GM21723 (cell line): ENCODE data around the gene GRAP2.
"Not testable (repeated sequence)": the region's sequence is repeated elsewhere in the genome, so short reads cannot be mapped to it uniquely, and the experiment has no call there.

Source experiments
- ATAC-seq: cut with Tn5 transposase; IDR thresholded peaks from one replicate; pipeline ENCODE4 v1.9.1; 2021; ENCODE audit warnings: mild to moderate bottlenecking, moderate library complexity; ENCODE audit not compliant: unreplicated experiment

The GRAP2 gene

DNA sequence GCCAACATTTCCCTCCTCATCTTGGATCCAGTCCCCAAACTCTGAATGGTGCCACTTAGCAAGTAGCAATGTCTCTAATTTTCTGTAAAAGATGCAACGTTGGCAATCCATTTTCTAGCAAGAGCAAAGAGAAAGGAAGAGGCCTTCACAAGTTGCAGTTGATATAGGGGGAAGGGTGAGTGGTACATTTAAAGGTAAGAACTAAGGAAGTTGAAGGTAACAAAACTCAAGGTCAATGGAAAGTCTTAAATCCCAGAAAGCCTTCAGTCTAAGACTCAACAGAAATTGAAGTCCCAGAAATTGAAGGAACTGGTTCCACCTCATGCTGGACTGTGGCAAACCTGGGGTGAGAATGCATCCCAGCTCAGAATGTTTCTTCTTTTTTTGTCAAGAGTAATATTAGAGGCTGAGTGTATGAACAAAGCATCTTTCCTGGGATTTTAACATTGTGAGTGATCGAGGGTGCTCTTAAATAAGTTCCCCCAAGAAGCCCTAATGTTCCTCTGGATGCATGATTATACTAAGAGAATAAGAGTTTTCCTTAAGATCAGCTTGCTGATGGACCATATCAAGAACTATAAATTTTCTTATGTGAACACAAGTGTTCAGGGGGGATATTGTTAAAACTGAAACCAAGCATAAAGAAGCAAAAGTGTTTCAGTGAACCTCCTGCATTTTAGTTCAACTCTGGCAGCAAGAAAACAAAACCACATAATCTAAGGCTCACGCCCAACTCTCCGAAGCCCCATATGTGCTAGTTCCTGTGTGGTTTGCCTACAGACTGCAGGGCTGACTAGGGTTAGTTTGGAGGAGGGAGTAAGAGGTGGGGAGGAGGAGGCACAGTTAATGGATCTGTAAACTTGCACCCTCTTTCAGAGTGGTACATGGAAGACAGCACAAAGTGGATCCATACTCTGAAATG lies at the start of gene GRAP2:
GRAP2 (plus strand) TSS at position 779 of the 922 bp plus-strand sequence. CDS start 46,023 bp downstream, outside the sequence.
- no peak for ATAC-seq

DNA sequence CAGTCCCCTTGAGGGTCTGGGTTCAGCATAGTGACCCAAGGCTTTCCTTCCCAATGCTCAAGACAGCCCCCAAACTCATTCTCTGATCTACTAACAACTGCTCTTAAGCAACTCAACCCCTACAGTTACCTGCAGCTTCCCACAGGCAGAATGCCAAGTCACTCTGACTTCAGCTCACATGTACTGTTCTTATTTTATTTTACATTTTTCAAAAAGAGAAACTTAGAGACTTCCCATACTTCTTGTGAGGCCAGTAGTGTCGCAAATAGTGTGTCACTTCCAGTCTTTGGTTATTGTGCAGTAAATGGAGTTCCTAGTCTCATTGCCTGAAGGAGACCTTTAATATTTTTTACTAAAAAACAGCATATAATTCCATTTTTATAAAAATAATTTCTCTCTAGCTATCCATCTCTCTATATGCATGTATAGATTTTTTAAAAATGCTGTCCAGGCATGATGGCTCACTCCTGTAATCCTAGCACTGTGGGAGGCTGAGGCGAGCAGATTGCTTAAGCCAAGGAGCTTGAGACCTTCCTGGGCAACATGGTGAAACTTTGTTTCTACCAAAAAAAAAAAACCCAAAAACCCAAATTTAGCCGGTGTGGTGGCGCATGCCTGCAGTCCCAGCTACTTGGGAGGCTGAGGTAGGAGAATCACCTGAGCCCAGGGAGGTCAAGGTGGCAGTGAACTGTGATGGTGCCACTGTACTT lies 49.1 kb upstream of the GRAP2 start:
- ATAC-seq, result no peak

DNA sequence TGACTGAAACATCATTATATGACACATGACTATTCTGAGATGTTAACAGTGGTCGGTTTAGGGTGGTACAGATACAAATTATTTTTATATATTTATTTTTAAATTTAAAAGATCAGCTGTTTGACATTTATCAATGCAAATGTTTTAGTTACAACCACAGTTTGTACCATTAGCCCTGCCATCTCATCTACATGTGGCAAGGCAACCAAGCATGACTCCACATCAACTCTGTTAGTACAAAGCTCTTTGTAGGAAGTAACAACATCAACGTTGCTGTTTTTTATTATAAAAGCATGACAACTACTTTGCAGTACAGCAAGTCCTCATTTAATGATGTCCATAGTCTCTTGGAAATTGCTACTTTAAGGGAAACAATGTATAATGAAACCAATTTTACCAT lies 48.1 kb upstream of the GRAP2 start:
- no peak for ATAC-seq

DNA sequence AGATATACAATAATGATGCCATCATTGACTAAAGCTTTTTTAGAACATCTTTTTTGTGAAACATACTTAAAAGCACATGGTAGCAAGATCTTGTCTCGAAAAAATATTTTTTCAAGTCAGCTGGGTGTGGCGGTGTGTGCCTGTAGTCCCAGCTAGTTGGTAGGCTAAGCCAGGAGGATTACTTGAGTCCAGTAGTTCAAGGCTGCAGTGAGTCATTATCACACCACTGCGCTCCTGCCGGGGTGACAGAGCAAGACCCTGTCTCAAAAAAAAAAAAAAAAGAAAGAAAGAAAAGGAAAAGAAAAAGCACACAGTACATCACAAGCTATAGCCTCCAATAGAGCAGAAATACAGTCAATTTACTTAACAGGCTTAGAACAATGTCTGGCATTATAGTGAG lies 44.3 kb upstream of the GRAP2 start:
- ATAC-seq, result no peak

DNA sequence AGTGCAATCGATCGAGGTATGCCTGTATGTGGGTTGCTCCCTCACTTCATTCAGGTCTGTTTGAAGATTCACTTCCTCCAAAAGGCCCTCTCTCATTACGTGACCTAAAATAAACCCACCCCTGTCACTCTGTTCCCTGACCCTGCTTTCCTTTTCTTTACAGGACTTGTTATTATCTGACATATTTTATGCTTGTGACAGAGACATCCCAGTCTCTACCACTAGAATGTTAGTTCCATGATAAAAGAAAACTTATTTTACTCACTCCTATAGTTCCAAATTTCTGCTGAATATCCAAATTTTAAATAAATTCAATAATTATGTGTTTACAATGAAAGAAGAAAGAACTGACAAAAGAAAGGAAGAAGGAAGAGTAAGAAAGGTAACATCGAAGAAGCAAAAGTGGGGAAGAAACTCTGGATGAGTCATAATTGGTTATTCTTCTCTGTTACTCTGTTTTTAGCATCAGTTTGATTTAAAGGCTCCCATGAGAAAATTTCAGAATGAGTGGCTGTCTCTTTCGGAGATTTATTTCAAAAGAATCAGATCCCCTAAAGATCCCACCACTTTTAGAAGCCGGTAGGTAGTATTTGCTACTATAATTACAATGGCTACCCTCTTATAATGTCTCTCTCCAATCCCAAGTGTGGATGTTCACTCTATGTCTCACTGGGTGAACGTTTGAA lies 40.8 kb upstream of the GRAP2 start:
- ATAC-seq, result no peak

DNA sequence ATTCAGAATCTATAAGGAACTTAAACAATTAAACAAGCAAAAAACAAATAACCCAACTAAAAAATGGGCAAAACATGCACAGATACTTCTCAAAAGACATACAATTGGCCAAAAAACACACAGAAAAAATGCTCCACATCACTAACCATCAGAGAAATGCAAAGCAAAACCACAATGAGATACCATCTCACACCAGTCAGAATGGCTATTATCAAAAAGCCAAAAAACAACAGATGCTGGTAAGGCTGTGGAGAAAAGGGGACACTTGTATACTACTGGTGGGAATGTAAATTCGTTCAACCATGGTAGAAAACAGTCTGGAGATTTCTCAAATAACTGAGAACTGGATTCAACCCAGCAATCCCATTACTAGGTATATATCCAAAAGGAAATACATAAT lies 32.1 kb upstream of the GRAP2 start:
- ATAC-seq, result no peak

DNA sequence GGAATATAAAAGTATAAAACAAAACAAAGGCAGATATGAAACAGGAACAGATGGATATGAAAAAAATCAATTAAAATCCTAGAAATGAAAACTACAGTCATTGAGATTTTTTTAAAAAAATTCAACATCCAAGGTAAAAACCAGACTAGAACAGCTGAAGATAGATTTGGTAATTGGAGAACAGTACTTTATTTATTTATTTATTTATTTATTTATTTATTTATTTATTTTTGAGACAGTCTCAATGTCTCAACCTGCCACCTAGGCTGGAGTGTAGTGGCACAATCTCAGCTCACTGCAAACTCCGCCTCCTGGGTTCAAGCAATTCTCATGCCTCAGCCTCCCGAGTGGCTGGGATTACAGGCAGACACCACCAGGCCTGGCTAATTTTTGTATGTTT lies 31.1 kb upstream of the GRAP2 start:
- not testable (repeated sequence) for ATAC-seq

DNA sequence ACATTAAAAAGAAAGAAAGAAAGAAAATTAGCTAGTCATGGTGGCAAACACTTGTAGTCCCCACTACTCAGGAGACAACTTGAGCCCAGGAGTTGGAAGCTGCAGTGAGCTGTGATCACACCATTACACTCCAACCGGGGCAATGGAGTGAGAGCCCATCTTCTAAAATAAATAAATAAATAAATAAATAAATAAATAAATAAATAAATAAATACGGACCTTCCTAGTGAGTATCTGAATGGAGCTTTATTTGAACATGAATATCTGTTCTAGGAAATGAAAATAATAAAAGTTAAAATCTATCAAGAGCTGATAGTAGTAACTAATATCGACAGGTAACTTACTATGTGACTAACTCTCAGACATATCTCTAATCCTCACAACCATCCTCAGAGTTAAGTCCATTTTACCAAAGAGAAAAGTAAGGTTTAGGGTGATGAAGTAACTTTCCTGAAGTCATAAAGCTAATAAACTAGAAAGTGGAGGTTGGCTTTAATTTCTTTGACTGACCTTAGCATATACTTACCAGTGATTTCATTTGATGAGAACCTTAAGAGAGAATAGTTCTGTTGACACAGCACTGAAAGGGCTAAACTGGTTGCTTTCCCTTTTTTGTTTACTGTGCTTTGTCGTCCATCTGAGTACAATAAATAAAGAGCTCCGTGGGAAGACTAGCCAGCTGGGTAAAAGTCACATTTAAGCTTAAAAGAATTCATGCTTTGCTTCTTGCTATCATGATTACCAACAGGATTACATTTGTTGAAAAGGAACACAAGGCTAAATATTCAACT lies 29.7 kb upstream of the GRAP2 start:
- no peak for ATAC-seq

DNA sequence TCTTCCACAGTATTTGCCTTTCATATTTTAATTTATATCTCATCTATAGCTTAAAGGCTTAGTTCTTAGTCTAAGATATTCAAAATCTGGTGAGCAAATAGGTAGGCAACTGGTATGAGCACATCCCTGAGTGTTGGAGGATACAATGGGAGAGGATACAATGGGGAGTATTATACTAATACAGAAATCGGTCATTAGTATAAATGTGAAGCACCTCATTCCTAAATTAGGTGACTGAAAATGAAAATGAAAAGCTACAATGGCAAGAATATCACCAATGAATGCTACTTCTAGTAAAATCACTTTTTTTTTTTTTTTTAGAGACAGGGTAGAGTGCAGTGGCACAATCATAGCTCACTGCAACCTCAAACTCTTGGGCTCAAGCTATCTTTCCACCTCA lies 28.3 kb upstream of the GRAP2 start:
- ATAC-seq, result no peak

DNA sequence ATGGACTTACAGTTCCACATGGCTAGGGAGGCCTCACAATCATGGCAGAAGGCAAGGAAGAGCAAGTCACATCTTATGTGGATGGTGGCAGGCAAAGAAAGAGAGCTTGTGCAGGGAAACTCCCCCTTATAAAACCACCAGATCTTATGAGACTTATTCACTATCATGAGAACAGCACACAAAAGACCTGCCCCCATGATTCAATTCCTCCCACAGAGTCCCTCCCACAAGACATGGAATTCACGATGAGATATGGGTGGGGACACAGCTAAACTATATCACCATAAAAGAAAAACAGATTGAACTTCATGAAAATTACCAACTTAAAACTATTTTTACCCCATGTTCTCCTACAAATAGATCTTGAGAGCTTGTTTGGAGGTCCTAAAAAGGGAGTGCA lies 26.9 kb upstream of the GRAP2 start:
- no peak for ATAC-seq

DNA sequence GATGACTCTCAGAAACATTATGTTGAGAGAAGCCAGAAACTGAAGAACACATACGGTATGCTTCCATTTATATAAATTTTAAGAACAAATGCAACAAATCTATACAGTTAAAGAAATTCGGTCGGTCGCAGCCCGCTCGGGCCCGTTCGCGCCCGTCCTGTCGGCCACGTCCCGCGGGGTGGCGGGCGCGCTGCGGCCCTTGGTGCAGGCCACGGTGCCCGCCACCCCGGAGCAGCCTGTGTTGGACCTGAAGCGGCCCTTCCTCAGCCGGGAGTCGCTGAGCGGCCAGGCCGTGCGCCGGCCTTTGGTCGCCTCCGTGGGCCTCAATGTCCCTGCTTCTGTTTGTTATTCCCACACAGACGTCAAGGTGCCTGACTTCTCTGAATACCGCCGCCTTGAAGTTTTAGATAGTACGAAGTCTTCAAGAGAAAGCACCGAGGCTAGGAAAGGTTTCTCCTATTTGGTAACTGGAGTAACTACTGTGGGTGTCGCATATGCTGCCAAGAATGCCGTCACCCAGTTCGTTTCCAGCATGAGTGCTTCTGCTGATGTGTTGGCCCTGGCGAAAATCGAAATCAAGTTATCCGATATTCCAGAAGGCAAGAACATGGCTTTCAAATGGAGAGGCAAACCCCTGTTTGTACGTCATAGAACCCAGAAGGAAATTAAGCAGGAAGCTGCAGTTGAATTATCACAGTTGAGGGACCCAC lies 25.6 kb upstream of the GRAP2 start:
- ATAC-seq, result not testable (repeated sequence)

DNA sequence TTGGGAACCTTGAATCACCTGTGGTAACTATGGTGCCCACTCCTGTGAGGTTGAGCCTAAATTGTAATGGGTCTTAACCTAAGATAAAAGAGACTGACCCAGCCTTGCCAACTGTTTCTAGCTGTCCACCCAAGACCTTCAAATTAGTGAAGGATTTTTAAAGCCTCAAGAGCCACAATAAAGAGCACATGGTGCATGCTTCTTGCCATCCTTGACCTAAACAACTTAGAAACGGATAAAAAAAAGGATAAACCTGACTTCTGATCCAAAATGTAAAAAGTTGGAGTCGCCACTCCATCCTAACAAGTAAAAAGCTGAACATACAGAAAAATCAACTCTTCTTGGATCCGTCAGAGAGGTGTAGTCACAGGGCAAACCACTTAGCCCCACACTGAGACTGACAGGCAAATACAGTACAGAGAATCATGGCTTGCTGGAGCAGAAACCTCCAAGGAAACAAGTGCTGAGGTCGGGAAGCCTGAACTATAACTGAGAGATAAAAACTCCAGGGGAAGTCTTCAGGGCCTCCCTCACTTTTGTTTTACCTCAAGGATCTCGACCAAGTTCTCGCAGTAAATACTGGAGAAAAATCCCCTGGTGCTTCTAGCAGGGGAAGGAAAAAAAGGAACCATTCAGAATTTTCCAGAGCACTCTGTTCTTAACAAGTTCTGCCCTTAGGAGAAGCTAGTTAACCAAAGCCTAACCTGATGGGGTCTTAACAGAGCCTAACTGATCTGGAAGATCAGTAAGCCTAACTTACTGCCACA lies 23.6 kb upstream of the GRAP2 start:
- no peak for ATAC-seq

DNA sequence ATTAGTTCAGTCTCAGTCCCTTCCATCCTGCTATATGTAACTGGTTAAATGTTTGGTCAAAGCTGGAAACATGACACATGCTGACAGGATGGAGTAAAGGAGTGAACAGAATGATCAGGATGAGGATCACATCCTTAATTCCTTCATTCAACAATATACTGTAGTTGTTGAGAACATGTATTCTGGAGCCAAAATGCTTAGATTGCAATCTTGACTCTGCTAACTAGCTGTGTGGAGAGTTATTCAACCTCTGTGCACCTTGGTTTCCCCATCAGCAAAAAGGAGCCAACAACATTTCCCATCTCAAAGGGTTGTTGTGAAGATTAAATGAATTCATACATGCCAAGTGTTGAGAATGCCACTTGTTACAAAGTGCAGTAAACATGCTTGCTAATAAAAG lies 20.2 kb upstream of the GRAP2 start:
- ATAC-seq, result no peak

DNA sequence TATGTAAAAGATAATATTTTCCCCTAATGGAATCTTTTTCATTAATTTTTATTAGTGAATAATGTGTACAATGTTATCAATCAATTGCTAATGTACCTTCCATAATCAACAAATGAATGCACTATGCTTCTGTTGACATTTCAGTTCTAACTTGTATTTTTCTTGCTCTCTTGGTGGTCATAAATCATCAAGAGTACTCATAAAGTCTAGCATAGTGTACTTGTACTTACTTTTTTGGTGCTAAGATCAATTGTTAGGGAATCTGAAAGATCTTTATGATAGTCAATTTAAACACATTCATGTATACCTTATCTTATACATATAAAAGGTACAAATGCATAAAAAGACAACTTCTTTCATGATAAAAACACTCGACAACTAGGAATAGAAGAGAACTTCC lies 17.8 kb upstream of the GRAP2 start:
- no peak for ATAC-seq

DNA sequence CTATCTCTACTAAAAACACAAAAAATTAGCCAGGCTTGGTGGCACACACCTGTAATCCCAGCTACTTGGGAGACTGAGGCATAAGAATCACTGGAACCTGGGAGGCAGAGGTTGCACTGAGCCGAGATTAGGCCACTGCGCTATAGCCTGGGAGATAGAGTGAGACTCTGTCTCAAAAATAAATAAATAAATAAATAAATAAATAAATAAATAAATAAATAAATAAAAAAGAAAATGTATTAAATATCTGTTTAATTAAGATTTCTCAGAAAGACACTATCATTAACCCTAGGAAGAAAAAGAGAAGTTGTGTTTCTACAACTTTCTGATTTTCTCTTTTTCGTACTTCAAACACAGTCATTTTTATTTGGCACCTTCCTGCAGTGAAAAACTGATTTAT lies 11.0 kb upstream of the GRAP2 start:
- not testable (repeated sequence) for ATAC-seq

DNA sequence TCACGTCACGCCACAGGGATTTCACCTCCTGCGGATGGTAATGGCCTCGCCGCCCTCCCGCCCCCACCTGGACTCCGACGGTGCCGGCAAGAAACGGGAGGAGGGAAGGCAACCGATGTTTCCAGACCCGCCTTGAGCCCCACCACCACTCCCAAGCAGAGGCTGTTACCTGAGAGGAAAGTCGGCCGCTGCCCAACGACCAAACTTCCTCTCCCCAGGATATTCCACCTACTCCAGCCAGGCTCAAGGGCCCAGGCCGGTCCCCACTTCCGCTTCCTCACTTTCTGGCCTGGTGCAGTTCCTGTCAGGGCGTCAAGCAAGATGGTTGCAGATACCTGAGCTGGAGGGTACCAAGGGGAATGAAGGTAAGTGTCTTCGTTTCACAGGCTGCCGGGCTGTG lies 7.4 kb upstream of the GRAP2 start, which contains the start of gene ENTHD1:
ENTHD1 (minus strand) TSS at position 235 of the 400 bp plus-strand sequence. CDS start 6,012 bp downstream, outside the sequence.
- ATAC-seq, result no peak

DNA sequence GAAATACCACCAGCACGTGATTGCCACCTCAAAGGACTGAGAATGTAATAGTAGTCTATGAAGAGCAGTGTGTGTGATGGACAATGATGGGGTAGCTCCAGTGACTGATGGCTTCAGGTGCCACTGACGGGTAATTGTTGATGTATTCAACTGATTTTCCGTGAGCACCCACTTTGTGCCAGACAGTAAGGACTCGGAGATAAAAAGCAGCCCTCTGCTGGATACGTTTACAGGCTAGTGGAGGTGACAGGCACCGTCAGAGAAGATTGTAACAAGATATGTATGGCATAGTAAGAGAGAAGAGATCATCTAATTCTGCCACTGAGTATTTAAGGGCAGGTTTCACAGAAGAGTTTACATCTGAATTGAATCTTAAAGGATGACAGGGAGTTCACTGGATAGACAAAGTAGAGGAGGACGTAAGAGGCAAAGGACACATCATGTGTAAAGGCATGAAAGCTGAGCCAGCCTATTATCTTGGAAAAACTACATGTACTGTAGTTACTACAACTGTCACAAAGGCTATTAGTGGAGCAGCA lies 6.3 kb upstream of the GRAP2 start:
- ATAC-seq, result no peak

DNA sequence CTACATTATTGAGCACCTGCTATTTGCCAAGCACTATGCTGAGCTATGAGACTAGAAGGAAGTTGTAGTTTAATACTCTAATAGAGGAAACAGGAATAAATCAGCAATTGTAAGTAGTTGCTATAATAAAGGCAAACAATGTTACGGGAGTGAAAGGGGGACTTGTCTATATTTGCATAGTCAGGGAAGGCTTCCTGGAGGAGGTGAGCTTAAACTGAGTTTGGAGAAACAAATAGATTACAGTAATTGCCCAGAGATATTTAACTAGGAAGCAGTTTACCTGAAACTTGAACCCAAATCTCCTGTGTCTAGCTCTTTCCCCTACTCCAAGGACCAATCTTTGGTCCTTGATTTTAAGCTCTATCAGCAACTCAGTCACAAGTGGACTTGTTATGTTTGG lies 5.2 kb upstream of the GRAP2 start:
- no peak for ATAC-seq
